ENCODE results near the gene FBXL19. TPM values are rescaled to one million over a fixed set of nuclear protein-coding genes. Genes with fewer than 3 reads are reported as not detected.

The FBXL19 gene
- total RNA-seq, 1 experiment from 2014 or later = 84.3 TPM

DNA sequence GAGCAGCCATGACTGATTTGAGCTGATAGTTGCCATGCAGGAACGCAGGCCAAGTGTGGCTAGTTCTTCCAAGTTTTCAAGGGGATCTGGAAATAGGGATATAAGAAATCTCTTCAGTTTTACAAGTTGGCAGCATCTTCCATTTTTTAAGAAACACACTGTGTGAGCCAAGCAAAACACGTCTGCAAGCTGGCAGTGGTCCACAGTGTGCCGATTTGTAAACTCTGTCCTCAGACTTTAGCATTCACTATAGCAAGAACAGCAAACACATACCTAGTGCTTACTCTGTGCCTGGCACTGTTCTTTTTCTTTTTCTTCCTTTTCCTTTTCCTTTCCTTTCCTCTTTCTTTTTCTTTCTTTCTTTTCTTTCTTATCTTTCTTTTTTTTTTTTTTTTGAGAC lies 28.4 kb downstream of the FBXL19 start (continued):
- TF ChIP-seq, protein P1, sequence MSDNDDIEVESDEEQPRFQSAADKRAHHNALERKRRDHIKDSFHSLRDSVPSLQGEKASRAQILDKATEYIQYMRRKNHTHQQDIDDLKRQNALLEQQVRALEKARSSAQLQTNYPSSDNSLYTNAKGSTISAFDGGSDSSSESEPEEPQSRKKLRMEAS (CRISPR knock-in tag; IDR thresholded peaks at IDR 0.05) = no peak
- no peak for TF ChIP-seq ZBTB21 (CRISPR knock-in tag; IDR thresholded peaks at IDR 0.05; ENCODE audit: borderline replicate concordance)
- no peak for TF ChIP-seq MYBL2 (CRISPR knock-in tag; IDR thresholded peaks at IDR 0.05)
- TF ChIP-seq ELF4 (CRISPR knock-in tag; IDR thresholded peaks at IDR 0.05; ENCODE audit: low read depth) = no peak
- no peak for TF ChIP-seq TEAD1 (CRISPR knock-in tag; IDR thresholded peaks at IDR 0.05)

DNA sequence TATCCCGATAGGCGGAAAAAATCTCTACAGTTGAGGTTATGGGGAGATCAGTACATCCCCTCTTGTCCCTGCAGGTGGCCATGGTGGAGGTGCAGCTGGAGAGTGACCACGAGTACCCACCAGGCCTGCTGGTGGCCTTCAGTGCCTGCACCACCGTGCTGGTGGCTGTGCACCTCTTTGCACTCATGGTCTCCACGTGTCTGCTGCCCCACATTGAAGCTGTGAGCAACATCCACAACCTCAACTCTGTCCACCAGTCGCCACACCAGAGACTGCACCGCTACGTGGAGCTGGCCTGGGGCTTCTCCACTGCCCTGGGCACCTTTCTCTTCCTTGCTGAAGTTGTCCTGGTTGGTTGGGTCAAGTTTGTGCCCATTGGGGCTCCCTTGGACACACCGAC lies 29.7 kb downstream of the FBXL19 start:
- CTCF ChIA-PET = interaction anchor here (0.6 to 3.2 kb wide), 33 partner anchors 11 to 758 kb away, joined by 3 to 54 read pairs (median 5); partner anchors contain the start of genes FBXL19, FUS, HSD3B7 and PHKG2
- H3K4me3 Mint-ChIP-seq = no peak overlapping the region
- DNase-seq (ENCODE audit: low spot score) (no peak), ATAC-seq (no peak)
- H3K27ac Mint-ChIP-seq = no peak overlapping the region
- H3K27me3 Mint-ChIP-seq (ENCODE audit: low read depth) = peaks cover 3% of the 10 kb centered on the region; the same call in 1 of the 2 replicates
- TF ChIP-seq, protein P2, sequence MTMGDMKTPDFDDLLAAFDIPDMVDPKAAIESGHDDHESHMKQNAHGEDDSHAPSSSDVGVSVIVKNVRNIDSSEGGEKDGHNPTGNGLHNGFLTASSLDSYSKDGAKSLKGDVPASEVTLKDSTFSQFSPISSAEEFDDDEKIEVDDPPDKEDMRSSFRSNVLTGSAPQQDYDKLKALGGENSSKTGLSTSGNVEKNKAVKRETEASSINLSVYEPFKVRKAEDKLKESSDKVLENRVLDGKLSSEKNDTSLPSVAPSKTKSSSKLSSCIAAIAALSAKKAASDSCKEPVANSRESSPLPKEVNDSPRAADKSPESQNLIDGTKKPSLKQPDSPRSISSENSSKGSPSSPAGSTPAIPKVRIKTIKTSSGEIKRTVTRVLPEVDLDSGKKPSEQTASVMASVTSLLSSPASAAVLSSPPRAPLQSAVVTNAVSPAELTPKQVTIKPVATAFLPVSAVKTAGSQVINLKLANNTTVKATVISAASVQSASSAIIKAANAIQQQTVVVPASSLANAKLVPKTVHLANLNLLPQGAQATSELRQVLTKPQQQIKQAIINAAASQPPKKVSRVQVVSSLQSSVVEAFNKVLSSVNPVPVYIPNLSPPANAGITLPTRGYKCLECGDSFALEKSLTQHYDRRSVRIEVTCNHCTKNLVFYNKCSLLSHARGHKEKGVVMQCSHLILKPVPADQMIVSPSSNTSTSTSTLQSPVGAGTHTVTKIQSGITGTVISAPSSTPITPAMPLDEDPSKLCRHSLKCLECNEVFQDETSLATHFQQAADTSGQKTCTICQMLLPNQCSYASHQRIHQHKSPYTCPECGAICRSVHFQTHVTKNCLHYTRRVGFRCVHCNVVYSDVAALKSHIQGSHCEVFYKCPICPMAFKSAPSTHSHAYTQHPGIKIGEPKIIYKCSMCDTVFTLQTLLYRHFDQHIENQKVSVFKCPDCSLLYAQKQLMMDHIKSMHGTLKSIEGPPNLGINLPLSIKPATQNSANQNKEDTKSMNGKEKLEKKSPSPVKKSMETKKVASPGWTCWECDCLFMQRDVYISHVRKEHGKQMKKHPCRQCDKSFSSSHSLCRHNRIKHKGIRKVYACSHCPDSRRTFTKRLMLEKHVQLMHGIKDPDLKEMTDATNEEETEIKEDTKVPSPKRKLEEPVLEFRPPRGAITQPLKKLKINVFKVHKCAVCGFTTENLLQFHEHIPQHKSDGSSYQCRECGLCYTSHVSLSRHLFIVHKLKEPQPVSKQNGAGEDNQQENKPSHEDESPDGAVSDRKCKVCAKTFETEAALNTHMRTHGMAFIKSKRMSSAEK (CRISPR knock-in tag; IDR thresholded peaks at IDR 0.05; ENCODE audit: borderline replicate concordance) = no peak
- TF ChIP-seq ZBTB21 (CRISPR knock-in tag; IDR thresholded peaks at IDR 0.05; ENCODE audit: borderline replicate concordance) = no peak
- TF ChIP-seq, protein P3, sequence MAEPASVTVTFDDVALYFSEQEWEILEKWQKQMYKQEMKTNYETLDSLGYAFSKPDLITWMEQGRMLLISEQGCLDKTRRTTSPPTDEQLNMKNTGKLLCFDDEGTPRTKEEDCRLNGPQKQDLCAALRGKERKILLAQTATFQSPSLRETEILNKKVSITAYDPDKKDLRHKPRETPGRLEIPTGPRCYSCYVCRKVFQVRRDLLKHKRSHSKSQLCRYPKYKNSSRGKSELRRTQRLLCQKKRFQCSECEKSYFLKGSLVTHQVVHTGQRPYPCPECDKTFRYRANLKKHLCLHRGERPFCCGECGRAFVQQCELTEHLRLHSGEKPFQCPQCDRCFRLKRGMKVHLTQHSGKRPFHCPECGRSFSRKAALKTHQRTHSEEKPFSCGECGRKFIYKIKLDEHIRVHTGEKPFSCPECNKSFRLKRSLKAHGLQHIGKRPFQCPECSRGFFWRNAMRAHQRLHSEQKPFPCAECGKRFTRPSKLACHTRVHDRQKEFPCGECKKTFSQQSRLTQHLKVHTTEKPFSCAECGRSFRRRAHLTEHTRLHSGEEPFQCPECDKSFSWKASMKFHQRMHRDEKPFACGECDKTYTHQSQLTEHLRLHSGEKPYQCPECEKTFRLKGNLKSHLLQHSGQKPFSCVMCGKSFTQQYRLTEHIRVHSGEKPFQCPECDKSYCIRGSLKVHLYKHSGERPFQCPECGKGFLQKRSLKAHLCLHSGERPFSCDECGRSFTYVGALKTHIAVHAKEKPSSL (CRISPR knock-in tag; conservative IDR thresholded peaks at IDR 0.05) = no peak
- no peak for TF ChIP-seq ZNF317 (CRISPR knock-in tag; IDR thresholded peaks at IDR 0.05; ENCODE audit: borderline replicate concordance, low read depth)
- no peak for TF ChIP-seq CBFB (CRISPR knock-in tag; IDR thresholded peaks at IDR 0.05; ENCODE audit: low read depth)
- TF ChIP-seq, protein P4, sequence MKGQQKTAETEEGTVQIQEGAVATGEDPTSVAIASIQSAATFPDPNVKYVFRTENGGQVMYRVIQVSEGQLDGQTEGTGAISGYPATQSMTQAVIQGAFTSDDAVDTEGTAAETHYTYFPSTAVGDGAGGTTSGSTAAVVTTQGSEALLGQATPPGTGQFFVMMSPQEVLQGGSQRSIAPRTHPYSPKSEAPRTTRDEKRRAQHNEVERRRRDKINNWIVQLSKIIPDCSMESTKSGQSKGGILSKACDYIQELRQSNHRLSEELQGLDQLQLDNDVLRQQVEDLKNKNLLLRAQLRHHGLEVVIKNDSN (CRISPR knock-in tag; IDR thresholded peaks at IDR 0.05) = no peak
- TF ChIP-seq ETV6 (CRISPR knock-in tag; IDR thresholded peaks at IDR 0.05) = no peak
- TF ChIP-seq, protein P5, sequence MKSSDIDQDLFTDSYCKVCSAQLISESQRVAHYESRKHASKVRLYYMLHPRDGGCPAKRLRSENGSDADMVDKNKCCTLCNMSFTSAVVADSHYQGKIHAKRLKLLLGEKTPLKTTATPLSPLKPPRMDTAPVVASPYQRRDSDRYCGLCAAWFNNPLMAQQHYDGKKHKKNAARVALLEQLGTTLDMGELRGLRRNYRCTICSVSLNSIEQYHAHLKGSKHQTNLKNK (CRISPR knock-in tag; IDR thresholded peaks at IDR 0.05) = no peak
- TF ChIP-seq FOXK1 (CRISPR knock-in tag; IDR thresholded peaks at IDR 0.05) = no peak
- TF ChIP-seq, protein P6, sequence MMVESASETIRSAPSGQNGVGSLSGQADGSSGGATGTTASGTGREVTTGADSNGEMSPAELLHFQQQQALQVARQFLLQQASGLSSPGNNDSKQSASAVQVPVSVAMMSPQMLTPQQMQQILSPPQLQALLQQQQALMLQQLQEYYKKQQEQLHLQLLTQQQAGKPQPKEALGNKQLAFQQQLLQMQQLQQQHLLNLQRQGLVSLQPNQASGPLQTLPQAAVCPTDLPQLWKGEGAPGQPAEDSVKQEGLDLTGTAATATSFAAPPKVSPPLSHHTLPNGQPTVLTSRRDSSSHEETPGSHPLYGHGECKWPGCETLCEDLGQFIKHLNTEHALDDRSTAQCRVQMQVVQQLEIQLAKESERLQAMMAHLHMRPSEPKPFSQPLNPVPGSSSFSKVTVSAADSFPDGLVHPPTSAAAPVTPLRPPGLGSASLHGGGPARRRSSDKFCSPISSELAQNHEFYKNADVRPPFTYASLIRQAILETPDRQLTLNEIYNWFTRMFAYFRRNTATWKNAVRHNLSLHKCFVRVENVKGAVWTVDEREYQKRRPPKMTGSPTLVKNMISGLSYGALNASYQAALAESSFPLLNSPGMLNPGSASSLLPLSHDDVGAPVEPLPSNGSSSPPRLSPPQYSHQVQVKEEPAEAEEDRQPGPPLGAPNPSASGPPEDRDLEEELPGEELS (CRISPR knock-in tag; IDR thresholded peaks at IDR 0.05) = no peak
- TF ChIP-seq, protein P7, sequence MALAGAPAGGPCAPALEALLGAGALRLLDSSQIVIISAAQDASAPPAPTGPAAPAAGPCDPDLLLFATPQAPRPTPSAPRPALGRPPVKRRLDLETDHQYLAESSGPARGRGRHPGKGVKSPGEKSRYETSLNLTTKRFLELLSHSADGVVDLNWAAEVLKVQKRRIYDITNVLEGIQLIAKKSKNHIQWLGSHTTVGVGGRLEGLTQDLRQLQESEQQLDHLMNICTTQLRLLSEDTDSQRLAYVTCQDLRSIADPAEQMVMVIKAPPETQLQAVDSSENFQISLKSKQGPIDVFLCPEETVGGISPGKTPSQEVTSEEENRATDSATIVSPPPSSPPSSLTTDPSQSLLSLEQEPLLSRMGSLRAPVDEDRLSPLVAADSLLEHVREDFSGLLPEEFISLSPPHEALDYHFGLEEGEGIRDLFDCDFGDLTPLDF (CRISPR knock-in tag; IDR thresholded peaks at IDR 0.05) = no peak
- no peak for TF ChIP-seq ZNF396 (CRISPR knock-in tag; IDR thresholded peaks at IDR 0.05; ENCODE audit: borderline replicate concordance)
- TF ChIP-seq, protein P8, sequence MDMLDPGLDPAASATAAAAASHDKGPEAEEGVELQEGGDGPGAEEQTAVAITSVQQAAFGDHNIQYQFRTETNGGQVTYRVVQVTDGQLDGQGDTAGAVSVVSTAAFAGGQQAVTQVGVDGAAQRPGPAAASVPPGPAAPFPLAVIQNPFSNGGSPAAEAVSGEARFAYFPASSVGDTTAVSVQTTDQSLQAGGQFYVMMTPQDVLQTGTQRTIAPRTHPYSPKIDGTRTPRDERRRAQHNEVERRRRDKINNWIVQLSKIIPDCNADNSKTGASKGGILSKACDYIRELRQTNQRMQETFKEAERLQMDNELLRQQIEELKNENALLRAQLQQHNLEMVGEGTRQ (CRISPR knock-in tag; IDR thresholded peaks at IDR 0.05) = no peak
- TF ChIP-seq MYBL2 (CRISPR knock-in tag; IDR thresholded peaks at IDR 0.05) = no peak
- no peak for TF ChIP-seq ZNF138 (CRISPR knock-in tag; conservative IDR thresholded peaks at IDR 0.05)
- TF ChIP-seq FOXJ3 (CRISPR knock-in tag; IDR thresholded peaks at IDR 0.05; ENCODE audit: borderline replicate concordance) = no peak
- POLR2A ChIA-PET = no interaction called here
- H3K36me3 Mint-ChIP-seq = no peaks in the 10 kb centered on the region
- H3K4me1 Mint-ChIP-seq = peaks cover 16% of the 10 kb centered on the region
- H3K9me3 Mint-ChIP-seq = no peaks in the 10 kb centered on the region

All from WTC11 (cell line).